ENCODE measurements around the gene PDE4B.

DNA sequence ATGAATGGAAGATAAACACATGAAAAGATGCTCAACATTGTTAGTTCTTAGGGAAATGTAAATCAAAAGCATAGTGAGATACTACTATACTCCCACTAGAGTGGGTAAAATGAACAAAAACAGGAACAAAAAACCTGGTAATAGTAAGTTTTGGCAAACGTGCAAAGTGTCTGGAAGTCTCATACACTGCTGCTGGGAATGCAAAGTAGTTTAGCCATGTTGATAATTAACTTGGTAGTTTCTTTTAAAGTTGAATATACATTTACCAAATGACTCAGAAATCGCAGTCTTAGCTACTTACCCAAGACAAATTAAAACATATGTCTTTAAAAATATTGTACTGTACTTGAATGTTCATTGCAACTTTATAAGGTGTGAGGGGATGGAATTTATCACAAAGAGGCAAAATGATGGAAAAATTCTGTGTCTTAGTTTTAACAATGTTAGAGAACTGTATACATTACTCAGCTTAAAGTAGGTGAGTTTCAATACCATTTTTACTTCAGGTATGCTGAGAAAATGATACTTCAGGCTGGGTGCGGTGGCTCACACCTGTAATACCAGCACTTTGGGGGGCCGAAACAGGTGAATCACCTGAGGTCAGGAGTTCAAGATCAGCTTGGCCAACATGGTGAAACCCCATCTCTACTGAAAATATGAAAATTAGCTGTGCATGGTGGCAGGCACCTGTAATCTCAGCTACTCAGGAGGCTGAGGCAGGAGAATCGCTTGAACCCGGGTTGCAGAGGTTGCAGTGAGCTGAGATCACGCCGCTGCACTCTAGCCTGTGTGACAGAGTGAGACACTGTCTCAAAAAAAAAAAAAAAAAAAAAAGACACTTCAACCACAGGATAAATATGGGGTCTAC is 102.3 kb downstream of the PDE4B start:
- TF ChIP-seq, protein P1, sequence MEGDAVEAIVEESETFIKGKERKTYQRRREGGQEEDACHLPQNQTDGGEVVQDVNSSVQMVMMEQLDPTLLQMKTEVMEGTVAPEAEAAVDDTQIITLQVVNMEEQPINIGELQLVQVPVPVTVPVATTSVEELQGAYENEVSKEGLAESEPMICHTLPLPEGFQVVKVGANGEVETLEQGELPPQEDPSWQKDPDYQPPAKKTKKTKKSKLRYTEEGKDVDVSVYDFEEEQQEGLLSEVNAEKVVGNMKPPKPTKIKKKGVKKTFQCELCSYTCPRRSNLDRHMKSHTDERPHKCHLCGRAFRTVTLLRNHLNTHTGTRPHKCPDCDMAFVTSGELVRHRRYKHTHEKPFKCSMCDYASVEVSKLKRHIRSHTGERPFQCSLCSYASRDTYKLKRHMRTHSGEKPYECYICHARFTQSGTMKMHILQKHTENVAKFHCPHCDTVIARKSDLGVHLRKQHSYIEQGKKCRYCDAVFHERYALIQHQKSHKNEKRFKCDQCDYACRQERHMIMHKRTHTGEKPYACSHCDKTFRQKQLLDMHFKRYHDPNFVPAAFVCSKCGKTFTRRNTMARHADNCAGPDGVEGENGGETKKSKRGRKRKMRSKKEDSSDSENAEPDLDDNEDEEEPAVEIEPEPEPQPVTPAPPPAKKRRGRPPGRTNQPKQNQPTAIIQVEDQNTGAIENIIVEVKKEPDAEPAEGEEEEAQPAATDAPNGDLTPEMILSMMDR (IDR thresholded peaks at IDR 0.05) = no peak
- no peak for TF ChIP-seq POLR2A (IDR thresholded peaks at IDR 0.05)

Data from heart left ventricle (tissue), 13 donors.